ENCODE results near the gene GLI2. TPM values are rescaled to one million over a fixed set of nuclear protein-coding genes. Genes with fewer than 3 reads are reported as not detected.

The GLI2 gene
- total RNA-seq, 4 donors from 2014 or later = 1.9 to 7.9 (median 5.5) TPM

GRCh38 chr2:120699292-120699691 lies 36.4 kb upstream of the GLI2 start:
- Histone ChIP-seq H3K4me3 (no peak overlapping the region), H3K9me3 (no peaks in the 10 kb centered on the region), H3K36me3 (no peaks in the 10 kb centered on the region), H3K4me1 (peaks cover 7% of the 10 kb centered on the region), H3K27ac (no peak overlapping the region), H3K27me3 (peaks cover 22% of the 10 kb centered on the region)
- no peak for DNase-seq (ENCODE audit: low spot score in 2 of 2)
- TF ChIP-seq, protein P1, sequence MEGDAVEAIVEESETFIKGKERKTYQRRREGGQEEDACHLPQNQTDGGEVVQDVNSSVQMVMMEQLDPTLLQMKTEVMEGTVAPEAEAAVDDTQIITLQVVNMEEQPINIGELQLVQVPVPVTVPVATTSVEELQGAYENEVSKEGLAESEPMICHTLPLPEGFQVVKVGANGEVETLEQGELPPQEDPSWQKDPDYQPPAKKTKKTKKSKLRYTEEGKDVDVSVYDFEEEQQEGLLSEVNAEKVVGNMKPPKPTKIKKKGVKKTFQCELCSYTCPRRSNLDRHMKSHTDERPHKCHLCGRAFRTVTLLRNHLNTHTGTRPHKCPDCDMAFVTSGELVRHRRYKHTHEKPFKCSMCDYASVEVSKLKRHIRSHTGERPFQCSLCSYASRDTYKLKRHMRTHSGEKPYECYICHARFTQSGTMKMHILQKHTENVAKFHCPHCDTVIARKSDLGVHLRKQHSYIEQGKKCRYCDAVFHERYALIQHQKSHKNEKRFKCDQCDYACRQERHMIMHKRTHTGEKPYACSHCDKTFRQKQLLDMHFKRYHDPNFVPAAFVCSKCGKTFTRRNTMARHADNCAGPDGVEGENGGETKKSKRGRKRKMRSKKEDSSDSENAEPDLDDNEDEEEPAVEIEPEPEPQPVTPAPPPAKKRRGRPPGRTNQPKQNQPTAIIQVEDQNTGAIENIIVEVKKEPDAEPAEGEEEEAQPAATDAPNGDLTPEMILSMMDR (IDR thresholded peaks at IDR 0.05) = no peak
- TF ChIP-seq POLR2A (IDR thresholded peaks at IDR 0.05) (no peak), EP300 (IDR thresholded peaks at IDR 0.05) (no peak), POLR2AphosphoS5 (IDR thresholded peaks at IDR 0.05) (no peak)
- 90% methylated on average over 2 of the region's 3 CpGs for WGBS

GRCh38 chr2:120700659-120701058 lies 35.0 kb upstream of the GLI2 start:
- DNase-seq (ENCODE audit: low spot score in 2 of 2) = no peak
- H3K4me3 ChIP-seq = no peak overlapping the region
- no peaks in the 10 kb centered on the region for H3K9me3 ChIP-seq
- H3K36me3 ChIP-seq = no peaks in the 10 kb centered on the region
- TF ChIP-seq POLR2A (IDR thresholded peaks at IDR 0.05) (no peak), POLR2AphosphoS5 (IDR thresholded peaks at IDR 0.05) (no peak), EP300 (IDR thresholded peaks at IDR 0.05) (no peak)
- TF ChIP-seq, protein P1 (IDR thresholded peaks at IDR 0.05) = no peak
- WGBS = 82% methylated on average over 4 of the region's 4 CpGs
- H3K27me3 ChIP-seq = peaks cover 10% of the 10 kb centered on the region
- peaks cover 3% of the 10 kb centered on the region for H3K4me1 ChIP-seq
- no peak overlapping the region for H3K27ac ChIP-seq

DNA sequence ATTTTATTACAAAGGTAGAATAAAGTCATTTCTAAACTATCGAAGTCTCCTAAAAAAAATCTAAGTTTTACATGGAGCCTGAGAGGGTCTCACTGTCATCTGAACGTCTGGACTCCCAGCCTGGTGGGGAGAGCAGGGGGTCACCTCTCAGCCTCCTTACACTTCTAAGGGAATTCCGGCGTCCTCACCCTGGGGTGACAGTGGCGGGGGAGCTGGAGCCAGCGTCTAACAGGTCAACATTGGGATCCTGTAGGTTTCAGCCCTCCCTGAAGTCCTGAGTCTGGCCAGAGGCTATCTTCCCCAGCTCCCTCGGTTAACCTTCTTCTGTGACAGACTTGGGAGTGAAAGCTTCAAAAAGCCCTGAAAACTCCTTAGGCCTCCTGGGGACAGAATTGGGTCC lies 34.6 kb upstream of the GLI2 start:
- WGBS = 93% methylated on average over 7 of the region's 7 CpGs
- no peaks in the 10 kb centered on the region for H3K36me3 ChIP-seq
- DNase-seq (ENCODE audit: low spot score in 2 of 2) = no peak
- H3K9me3 ChIP-seq = no peaks in the 10 kb centered on the region
- TF ChIP-seq EP300 (IDR thresholded peaks at IDR 0.05) = no peak
- TF ChIP-seq POLR2AphosphoS5 (IDR thresholded peaks at IDR 0.05) = no peak
- no peak for TF ChIP-seq POLR2A (IDR thresholded peaks at IDR 0.05)
- TF ChIP-seq, protein P1 (IDR thresholded peaks at IDR 0.05) = no peak
- no peak overlapping the region for H3K27ac ChIP-seq
- peaks cover 6% of the 10 kb centered on the region for H3K27me3 ChIP-seq
- H3K4me1 ChIP-seq = no peaks in the 10 kb centered on the region
- H3K4me3 ChIP-seq = no peak overlapping the region

- TF ChIP-seq POLR2AphosphoS5 (IDR thresholded peaks at IDR 0.05) (no peak), EP300 (IDR thresholded peaks at IDR 0.05) (no peak), POLR2A (IDR thresholded peaks at IDR 0.05) (no peak)
- TF ChIP-seq, protein P1 (IDR thresholded peaks at IDR 0.05) = no peak
- H3K27ac ChIP-seq = no peak overlapping the region
- no peaks in the 10 kb centered on the region for H3K9me3 ChIP-seq
- H3K4me3 ChIP-seq = no peak overlapping the region
- H3K27me3 ChIP-seq = peaks cover 2% of the 10 kb centered on the region
- H3K36me3 ChIP-seq = no peaks in the 10 kb centered on the region
- DNase-seq (ENCODE audit: low spot score in 2 of 2) = no peak
- 84% methylated on average over 3 of the region's 3 CpGs for WGBS
- no peaks in the 10 kb centered on the region for H3K4me1 ChIP-seq
These were observed 34.2 kb upstream of the GLI2 start for GRCh38 chr2:120701499-120701898.

DNA sequence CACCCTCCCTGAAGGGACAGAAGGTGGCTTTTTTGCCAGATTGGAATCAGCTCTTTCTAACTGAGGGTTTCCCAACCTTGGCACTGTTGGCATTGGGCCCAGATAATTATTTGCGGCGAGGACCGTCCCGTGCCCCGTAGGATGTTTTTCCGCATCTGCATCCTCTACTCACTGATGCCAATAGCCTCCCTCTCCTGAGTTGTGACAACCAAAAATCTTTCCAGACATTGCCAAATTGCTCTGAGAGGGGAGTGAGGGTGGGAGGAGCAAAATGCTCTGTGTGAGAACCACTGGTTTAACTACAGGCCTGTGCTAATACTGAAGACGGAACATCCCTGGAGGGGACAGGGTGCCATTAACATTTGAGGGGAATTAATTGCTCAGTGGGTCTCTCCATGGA lies 33.6 kb upstream of the GLI2 start:
- no peak for DNase-seq (ENCODE audit: low spot score in 2 of 2)
- 65% methylated on average over 7 of the region's 7 CpGs for WGBS
- Histone ChIP-seq H3K4me1 (no peaks in the 10 kb centered on the region), H3K9me3 (no peaks in the 10 kb centered on the region), H3K27ac (no peak overlapping the region), H3K4me3 (no peak overlapping the region), H3K36me3 (no peaks in the 10 kb centered on the region), H3K27me3 (no peaks in the 10 kb centered on the region)
- TF ChIP-seq EP300 (IDR thresholded peaks at IDR 0.05) (no peak), POLR2AphosphoS5 (IDR thresholded peaks at IDR 0.05) (no peak), POLR2A (IDR thresholded peaks at IDR 0.05) (no peak)
- TF ChIP-seq, protein P1 (IDR thresholded peaks at IDR 0.05) = no peak
